HK-2 (cell line): ENCODE data around the gene OR13J1.

Experiments used
- DNase-seq: peaks from one replicate; pipeline ENCODE4 v3.0.0-alpha.2; 2018; ENCODE audit not compliant: unreplicated experiment

Gene OR13J1

DNA sequence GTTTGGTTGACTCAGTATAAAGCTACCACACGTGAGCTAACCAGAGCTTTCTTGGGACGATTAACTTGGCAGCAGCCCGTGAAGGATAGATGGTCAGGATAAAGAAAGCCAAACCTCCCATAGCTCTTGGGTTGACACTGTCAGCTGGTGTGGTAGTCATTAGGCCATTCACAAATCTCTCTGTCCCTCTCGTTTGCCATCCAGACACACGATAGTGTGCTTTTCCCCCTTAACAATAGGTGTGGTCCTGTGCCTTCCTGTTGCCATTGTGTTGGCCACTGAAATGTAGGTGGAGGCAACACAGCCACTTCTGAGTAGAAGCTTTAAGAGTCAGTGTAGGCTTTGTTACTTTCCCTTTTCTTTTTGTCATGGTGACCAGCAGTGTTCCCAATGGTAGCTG lies 11.7 kb downstream of the OR13J1 start:
- no peak for DNase-seq

DNA sequence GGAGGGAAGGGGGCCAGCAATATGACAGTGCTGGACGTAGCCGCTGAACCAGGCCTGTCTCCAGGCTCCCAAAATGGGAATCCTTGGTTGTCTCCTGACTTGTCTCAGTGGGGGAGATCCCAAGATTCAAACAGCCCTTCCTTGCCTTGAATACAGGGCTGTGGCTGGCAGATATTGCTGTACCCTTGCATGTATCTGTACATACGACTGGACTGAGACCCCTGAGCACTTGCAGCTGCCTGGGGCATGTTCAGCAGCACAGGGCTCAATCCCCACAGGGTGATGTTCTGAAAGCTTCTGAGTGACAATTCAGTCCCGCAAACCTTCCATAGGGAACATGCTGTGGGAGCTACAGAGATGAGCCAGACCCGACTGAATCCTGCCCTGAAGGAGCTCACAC lies 13.3 kb downstream of the OR13J1 start:
- DNase-seq, result no peak

DNA sequence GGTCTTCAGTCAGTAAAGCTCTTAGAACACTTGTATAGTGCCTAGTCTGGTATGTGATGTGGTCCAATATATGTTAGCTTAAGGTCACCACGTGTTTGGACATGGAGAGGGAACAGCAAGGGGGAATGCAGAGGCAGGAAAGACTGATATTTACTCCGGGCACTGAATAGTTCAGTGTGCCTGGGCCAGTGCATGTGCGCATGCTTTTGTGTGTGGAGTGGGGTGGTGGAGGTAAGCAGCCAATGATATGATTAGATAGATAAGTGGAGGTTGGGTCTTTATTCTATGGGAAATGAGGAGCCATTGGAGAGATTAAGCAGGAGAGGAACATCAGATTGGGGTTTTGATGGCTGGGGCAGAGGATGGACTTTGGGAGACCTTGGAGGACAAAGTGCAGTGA lies 14.0 kb downstream of the OR13J1 start:
- DNase-seq, result no peak

DNA sequence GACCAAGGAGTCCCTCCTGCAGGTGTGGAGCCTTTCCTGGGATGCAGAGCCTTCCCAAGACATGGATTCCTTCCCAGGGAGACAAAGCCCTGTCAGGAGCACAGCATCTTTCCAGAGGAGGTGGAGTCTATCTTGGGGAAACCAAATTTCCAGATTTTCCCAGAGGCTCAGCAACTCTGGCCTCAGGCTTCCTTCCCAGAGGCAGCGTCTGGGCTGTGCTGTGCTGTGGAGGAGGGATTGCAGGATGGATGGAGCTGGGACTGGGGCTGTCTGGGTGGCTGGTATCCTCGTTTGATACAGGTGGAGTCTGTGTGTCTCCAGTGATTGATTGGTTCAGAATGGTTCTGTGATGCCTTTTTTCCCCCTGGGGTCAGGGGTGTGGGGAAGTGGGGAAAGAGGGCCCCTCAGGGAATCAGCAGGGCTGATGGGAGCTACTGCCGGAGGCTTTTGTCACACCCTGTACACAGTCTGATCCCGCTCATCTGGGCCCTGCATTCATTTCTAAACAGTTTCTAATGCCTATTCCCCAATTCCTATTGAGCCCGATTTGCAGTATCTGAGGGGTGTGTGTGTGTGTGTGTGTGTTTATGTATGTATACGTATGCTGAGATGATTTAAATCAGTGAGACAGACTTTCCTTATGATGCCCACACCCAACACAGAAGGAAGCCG lies 16.0 kb downstream of the OR13J1 start:
- DNase-seq, result no peak

DNA sequence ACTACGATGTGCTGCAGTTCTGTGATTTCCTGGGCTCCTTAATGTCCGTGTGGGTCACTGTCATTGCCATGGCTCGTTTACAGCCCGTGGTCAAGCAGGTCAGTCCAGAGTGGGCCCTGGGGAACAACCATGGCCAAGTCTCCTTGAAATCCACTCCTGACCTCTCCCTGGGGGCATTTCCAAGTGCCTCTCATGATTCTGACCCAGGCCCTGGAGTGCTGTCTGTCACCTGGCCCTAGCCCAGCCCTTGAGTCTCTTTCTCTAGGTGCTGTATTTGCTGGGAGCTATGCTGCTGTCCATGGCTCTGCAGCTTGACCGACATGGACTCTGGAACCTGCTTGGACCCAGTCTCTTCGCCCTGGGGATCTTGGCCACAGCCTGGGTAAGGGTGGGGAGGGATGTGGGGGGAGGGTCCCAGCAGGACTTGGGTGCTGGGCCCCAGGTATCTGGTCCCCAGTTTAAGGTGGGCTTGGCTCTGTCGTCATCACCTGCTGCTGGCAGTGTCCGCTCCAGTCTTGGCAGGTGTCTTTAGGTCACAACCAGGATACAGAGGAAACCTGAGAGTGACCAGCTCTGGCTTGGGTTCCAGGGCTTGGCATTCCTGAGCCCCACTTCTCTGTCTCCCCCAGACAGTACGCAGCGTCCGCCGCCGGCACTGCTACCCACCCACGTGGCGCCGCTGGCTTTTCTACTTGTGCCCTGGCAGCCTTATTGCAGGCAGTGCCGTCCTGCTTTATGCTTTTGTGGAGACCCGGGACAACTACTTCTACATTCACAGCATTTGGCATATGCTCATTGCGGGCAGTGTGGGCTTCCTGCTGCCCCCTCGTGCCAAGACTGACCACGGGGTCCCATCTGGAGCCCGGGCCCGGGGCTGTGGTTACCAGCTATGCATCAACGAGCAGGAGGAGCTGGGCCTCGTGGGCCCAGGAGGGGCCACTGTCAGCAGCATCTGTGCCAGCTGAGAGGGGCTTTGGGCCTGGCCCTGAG lies 17.0 kb downstream of the OR13J1 start:
- no peak for DNase-seq

DNA sequence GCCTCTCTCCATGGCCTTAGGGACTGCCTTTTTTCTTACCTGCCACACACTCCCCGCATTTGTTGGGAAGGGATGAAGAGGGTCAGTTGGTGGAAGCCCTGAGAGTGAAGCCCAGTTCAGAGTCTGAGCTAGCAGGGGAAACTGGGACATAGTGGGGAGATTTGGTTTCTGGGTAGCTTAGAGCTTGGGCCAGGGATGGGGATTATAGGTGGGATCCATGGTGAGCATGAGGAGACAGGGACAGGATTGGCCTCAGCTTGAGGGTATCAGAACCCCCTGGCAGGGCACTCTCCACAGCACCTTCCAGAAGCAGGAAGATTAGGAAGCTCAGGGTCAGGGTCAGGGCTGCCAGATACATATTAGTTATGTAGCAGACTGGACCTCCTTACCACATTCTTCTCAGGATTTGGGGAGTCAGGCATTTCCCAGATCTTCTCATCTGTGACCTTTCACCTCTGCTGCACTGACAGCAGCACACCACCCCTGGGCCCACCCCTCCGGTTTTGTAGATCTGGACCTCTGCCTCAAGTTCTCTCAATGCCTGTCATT lies 17.9 kb downstream of the OR13J1 start:
- no peak for DNase-seq

DNA sequence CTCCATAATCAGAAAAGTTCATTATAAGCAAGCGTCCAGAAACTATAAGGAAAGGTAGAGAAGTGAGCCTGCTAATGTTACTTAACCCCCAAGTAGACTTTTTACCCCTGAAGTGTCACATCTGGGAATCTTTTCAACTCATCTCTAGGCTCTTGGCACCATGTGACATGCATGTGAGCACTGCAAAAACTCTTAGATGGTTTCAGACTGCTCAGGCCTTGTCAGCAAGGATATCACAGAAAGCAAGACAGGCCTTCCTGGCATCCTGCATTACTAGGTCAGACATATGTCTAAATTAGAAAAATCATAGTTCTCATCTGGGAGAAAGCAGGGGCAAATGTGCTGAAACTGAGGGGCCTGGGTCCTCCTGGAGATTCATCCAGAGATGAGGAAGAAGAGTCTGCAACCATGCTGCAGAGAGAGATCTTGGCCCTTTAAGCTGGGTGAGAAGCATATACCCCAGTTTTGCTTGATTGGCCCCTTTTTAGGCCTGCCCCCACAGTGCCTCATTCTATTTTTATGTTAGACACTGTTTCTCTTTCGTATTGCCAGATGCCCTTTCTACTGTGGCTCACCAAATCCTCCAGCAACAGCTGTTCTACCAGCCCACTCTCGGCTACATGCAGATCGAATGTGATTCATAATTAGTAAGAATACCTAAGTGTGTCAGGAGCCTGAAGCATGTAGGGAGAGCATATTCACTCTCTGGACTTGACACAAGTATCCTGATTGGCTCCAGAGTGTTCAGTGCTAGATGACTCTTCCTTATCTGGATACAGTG lies 22.2 kb downstream of the OR13J1 start:
- no peak for DNase-seq

DNA sequence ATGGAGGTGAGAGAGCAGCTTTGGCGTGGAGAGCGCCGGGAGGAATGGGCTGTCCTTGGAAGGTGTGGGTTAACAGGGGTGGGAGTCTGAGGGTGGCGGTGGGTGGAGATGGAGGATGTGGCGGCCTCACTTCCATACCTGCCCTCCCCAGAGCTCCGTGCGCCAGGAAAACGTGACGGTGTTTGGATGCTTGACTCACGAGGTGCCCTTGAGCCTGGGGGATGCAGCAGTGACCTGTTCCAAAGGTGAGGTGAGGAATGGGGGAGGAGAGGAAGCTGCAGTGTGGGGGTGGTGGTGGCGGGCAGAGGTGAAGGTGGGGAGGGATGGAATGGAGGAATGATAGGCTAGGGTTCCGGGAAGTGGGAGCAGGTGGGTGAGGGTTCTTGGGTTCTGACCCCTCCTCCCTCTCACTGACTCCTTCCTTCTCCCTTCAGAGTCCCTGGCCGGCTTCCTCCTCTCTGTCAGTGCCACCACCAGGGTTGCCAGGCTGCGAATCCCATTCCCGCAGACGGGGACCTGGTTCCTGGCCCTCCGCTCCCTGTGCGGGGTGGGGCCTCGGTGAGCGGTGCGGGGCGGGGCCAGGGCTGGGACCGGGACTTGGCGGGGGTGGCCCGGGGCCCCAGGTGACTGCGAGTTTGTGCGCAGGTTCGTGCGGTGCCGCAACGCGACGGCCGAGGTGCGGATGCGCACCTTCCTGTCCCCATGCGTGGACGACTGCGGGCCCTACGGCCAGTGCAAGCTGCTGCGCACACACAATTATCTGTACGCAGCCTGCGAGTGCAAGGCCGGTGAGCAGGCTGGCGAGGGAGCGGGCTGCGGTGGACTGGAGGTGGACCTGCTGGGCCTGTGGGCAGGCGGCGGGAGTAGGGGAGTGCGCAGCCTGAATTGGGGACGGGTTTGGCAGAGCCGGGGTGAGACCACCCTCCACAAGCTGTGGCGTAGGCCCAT lies 24.1 kb downstream of the OR13J1 start:
- no peak for DNase-seq

DNA sequence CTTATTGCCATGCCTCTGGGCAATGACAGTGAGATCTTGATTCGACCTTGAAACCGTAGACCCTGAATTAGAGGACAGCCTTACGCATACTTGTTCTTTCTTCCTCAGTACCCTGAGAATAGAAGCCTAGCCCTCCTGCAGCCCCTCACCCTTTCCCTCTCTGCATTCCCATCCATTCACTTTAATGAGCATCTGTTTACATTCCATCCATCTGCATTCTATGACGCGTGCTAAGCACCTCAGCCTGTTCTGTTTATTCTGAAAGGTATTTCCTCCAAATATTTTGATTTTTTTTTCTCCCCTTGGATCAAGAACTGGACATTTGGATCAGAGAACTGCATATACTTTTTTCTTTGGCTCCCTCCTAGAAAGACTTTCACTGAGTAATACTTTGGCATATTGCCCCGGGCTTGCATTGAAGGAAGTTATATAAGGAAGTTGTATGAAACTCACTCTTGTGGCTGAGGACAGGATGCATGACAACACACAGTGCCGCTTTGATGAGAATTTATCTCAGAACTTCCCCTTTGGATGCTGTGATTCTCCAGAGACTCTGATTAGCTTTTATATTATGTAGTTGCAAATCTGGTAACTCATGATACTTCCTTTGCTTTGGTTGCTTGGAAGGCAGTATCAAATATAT lies 25.5 kb downstream of the OR13J1 start:
- peak; percentile 7 for DNase-seq

DNA sequence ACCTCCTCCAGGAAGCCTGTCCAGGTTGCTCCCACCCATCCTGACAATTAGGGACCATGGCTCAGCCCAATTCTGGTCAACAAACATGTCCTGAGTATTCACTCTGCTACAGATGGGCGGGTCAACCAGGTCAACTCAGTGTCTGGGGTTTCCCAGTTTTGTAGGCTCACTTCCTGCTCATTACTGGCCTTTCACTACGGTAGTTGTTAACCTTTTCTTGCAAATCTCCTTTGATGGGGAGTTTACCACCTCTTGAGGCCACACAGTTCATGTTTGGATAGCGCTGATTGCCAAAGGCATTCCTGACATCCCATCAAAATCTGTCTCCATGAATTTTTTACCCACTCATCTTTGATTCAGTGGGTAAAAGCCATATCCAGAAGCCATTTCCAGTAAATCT lies 27.4 kb downstream of the OR13J1 start:
- no peak for DNase-seq

DNA sequence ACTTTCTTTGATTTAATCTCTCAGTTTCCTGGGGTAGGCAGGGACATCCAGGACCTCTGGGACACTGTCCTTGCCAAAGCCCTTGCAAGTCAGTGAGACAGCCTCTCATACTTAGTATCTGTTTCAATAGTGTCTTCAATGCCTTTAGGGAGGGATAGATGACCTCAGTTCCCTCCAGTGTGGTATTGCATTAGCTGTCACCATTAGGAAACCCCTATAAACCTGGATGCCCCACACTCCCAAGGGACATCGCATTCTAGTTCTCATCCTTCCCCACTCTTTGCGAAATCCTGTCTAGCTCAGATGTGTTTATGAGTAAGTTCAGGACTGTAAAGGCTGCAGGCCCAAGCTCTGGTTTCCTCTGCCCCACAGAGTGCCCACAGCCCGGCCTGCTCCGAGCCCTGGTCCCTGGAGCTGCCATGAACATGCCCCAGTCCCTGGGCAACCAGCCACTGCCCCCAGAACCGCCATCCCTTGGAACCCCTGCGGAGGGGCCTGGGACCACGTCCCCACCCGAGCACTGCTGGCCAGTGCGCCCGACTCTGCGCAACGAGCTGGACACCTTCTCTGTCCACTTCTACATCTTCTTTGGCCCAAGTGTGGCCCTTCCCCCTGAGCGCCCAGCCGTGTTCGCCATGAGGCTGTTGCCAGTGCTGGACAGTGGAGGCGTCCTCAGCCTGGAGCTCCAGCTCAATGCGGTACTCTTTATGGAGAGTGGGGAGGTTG lies 28.0 kb downstream of the OR13J1 start:
- DNase-seq, result no peak

DNA sequence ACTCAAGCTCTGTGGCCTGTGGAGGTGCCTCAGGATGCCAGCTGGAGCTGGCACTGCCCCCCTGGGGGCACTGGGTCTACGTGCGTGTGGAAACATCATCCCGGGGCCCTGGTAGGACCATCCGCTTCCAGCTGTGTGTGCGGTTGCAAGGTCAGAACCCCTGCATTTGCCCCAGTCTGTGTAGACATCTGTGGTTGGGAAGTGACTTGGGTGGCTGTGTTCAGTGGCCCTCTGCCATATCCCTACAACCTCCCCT lies 28.6 kb downstream of the OR13J1 start:
- DNase-seq, result no peak

DNA sequence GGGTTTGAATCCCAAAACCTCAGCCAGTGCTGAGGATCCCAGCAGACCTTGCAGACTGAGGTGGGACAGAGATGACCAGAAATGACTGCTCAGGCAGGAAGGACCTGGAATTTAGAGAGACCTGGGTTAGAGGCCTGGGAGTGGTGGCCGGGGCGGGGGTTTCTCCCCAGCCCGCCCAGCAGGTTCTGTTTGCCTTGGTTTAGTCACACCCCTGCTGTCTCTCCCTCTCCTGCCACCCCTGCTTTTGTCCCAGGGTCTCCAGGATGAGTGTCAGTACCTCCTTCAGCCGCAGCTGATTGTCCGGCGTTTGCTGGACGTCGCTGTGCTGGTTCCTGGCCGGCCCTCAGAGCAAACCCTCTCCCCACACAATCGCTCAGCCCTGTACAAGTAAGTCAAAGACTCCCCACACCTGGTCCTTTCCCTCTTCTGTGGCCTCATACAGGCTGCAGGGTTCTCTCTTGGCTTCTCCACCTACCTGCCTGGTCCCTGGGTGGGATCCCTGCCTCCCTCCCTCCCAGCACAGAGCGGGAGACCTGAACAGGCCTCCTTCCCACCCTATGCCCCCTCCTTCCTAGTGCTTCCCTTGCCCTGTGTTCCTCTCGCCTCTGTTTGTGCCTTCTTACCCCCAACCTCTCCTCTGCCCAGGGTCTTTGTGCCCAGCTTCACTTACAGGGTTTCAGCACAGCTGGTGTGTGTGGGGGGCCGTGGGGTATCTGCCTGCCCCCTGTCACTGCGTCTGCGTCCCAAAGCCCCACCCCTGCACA lies 29.1 kb downstream of the OR13J1 start:
- DNase-seq, result no peak

DNA sequence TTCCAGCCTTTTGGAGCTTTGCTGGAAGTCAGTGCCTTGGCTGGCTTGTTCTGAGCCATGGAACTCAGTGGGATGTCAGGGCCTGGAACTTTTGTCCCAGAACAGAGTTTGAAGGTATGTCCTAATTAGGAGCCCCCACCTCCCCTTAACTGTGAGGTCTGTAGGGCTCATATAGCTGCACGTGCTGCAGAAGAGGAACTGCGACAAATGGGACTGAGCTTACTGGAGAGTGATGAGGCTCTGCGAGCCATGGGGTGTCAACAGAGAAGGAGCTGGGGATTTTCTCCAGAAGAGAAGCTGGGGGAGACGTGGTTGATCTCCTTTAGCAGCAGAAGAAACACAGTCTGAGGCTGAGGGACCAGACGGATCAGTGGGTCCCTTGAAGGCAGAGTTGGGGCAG lies 30.3 kb downstream of the OR13J1 start:
- no peak for DNase-seq

DNA sequence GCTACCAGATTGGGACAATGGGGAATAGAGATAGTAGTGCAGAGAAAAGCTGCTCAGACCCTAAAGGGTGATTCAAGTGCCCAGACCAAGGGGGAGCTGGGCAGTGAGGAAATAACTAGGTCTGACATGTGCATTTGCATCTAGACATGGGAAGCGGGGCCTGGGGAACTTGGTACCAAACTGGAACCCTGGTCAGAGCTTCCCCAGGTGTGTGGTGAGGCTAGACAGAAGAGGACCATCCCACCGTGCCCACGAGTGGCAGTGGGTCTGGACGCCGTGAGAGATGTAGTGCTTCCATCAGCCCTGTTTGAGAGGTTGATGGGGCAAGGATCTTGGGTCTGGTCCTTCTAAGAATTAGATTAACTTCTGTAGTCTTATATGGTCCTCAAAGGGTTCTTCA lies 33.6 kb downstream of the OR13J1 start:
- DNase-seq, result no peak

DNA sequence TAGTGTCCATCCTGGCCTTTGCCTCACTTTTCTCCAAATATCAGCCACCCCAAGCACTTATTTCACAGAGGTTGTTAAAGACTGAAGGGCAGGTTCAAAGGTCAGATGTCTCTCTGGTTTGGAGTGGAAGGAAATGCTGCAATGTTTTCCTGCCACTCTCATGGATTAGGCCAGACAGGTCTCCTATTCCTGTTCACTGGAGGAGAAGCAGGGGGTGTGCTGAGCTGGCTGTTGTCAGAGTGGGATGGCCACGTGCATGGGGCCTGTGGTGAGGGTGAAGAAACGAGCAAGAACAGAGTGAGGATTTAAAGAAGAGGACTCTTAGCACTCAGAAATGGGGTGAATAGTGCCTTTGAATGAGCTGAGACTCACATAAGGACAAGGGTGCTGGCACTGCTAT lies 34.4 kb downstream of the OR13J1 start:
- no peak for DNase-seq

DNA sequence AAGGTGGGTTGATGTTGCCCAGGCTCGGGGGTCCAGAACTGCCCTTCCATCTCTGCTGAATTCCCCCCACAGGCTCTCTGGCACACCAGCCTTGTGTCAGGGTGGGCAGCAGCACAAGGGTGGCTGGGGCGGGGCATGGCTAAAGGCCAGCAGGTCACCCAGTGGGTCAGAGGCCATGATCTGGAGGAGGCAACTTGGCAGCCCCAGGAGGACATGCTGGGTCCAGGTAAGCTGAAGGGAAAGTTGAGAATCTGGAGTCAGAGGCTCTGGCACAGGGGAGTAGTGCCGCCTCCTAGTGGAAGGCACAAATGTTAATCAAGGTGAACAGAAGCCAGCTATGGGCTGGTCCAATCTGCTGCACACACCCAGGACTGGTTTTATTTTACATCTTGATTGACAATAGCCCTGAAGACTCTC lies 35.0 kb downstream of the OR13J1 start:
- no peak for DNase-seq

DNA sequence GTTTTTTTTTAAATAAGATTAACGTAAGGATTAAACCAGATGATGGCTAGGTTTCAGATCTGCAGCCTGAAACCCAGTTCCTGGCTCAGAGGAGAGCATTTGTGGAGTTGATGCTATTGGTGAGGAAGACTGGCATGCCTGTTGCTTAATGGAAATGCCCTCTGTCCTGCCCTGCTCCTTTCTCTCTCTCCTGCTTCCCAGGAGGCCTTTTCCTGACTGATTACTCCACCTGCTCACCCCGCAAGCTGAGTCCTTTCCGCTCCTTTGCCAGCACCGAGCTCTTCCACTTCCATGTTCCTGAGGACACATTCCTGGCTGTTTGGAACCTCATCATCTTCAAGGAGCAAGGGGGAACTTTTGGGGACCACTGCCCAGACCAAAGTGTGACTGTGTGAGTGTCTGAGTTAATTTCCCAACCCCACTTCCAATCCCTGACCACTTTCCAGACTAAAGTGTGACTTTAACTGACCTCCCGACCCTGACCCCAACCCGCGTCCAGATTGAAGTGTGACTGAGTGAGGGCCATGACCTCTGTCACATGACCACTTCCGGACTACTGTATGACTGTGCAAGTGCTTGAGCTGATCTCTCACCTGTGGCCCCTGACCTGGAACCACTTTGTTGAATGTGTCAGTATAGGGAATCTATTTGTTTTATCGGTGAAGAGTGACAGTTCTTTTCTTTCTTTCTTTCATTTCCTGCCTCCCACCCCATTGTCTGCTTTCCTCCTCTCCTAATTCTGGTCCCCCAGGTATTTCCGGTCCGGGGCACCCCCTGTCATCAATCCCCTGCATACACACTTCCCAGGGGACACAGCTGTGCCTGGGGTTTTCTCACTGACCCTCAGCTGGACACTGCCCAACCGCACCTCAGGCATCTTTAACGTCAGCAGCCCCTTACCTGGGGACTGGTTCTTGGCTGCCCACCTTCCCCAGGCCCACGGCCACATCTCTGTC lies 35.7 kb downstream of the OR13J1 start:
- DNase-seq, result no peak
